HepG2 (cell line): ENCODE results near the gene ANKRD30A. TPM values are rescaled to one million over a fixed set of nuclear protein-coding genes. Genes with fewer than 3 reads are reported as not detected.

Experiments
- ATAC-seq: fragments of 200-7000 bp; cut with Tn5 transposase; 3 replicates; pipeline ENCODE4 v1.9.1; 2020; ENCODE audit warnings: mild to moderate bottlenecking, moderate library complexity
- BruUV-seq: library from RNA; stranded (reverse); fragments of 400-500 nt; replicated peaks from 2 replicates; lab custom pipeline; 2021; lab: Mats Ljungman, UMichigan
- CTCF ChIA-PET: fragments of 300-600 bp; formaldehyde crosslinking; extraction: SDS; loops from one replicate; lab custom pipeline; 2021; ENCODE audit warnings: low total read pairs, inconsistent platforms, low intra/inter-chr PET ratio; lab: Yijun Ruan, JAX
- POLR2A ChIA-PET: fragments of 350-600 bp; sonication (Branson Sonifier 250); formaldehyde crosslinking; loops from one replicate; lab custom pipeline; 2020; ENCODE audit warnings: antibody characterized with exemption, inconsistent platforms; lab: Yijun Ruan, JAX
- DNase-seq: peaks from one replicate; pipeline ENCODE4 v3.0.0-alpha.2; 2015; ENCODE audit warnings: low spot score
- FAIRE-seq: peaks from 3 replicates; lab custom pipeline; 2011; peaks lifted over from hg19 to GRCh38; lab: Jason Lieb, UNC
- H2AFZ ChIP-seq: one replicate; pipeline ENCODE4 v1.6.1; 2011; ENCODE audit warnings: low read length, inconsistent platforms
- H3K27ac ChIP-seq: fragments of 300-600 bp; 3 replicates; pipeline ENCODE4 v1.8.0; 2011; ENCODE audit warnings: mixed run types, mild to moderate bottlenecking, mixed read lengths, low read length, inconsistent platforms; ENCODE audit not compliant: insufficient read depth; ENCODE audit errors: extremely low read length
- H3K27me3 ChIP-seq, 2 experiments: fragments of 200-600 bp in 1 of 2; 2 replicates in 1 of 2; 3 replicates in 1 of 2; pipeline versions ENCODE4 v1.6.0 to v1.8.0; 2011; ENCODE audit warnings: low read length in 2 of 2, mild to moderate bottlenecking in 2 of 2, moderate library complexity in 2 of 2, inconsistent platforms in 1 of 2; ENCODE audit not compliant: insufficient read depth in 2 of 2, control insufficient read depth in 1 of 2
- H3K36me3 ChIP-seq, 2 experiments: fragments of 200-600 bp in 1 of 2; replicated peaks in 1 of 2; 2 replicates in 1 of 2; 3 replicates in 1 of 2; pipeline versions ENCODE4 v1.5.1 to v1.8.0; 2011; ENCODE audit warnings: low read length in 2 of 2, inconsistent platforms in 1 of 2; ENCODE audit not compliant: insufficient read depth in 2 of 2, control insufficient read depth in 1 of 2
- H3K4me1 ChIP-seq: 2 replicates; pipeline ENCODE4 v1.5.1; 2012; ENCODE audit warnings: low read length, inconsistent platforms; ENCODE audit not compliant: insufficient read depth
- H3K4me2 ChIP-seq: 2 replicates; pipeline ENCODE4 v1.6.0; 2011; ENCODE audit warnings: low read depth, low read length, inconsistent platforms
- H3K4me3 ChIP-seq, 3 experiments: fragments of 200-600 bp in 1 of 3; sonication (generic), shearing (Covaris generic) in 1 of 3; replicated peaks in 1 of 3; 2 replicates each; pipeline ENCODE4 v1.5.1; 2011 to 2016; ENCODE audit warnings: low read length in 3 of 3, inconsistent platforms in 2 of 3, low read depth in 2 of 3, mild to moderate bottlenecking in 2 of 3, control low read depth in 1 of 3, mixed read lengths in 1 of 3; ENCODE audit not compliant: insufficient read depth in 1 of 3
- H3K79me2 ChIP-seq: one replicate; pipeline ENCODE4 v1.6.1; 2011; ENCODE audit warnings: low read length, inconsistent platforms; ENCODE audit not compliant: insufficient read depth
- H3K9ac ChIP-seq: 2 replicates; pipeline ENCODE4 v1.6.0; 2011; ENCODE audit warnings: mild to moderate bottlenecking, low read depth, low read length, inconsistent platforms; ENCODE audit not compliant: insufficient read depth
- H3K9me3 ChIP-seq: 2 replicates; pipeline ENCODE4 v1.5.1; 2012; ENCODE audit warnings: mild to moderate bottlenecking, low read length
- H4K20me1 ChIP-seq: 2 replicates; pipeline ENCODE4 v1.6.0; 2011; ENCODE audit warnings: inconsistent platforms, mild to moderate bottlenecking, low read length, moderate library complexity; ENCODE audit not compliant: insufficient read depth
- ZNF24 ChIP-seq: fragments of 450-650 bp; IDR thresholded peaks from 2 replicates; pipeline ENCODE4 v1.6.1; 2017; ENCODE audit warnings: antibody characterized with exemption, mild to moderate bottlenecking
- ZNF558 ChIP-seq: sonication (generic); formaldehyde crosslinking; IDR thresholded peaks from 2 replicates; pipeline ENCODE4 v1.9.0; 2022; ENCODE audit warnings: mild to moderate bottlenecking, missing genetic modification reagents, borderline replicate concordance
- WGBS: methylation state at CpG from one replicate; pipeline ENCODE4 v1.1.6; 2017; ENCODE audit warnings: low lambda C conversion rate; 5-methylcytosine and 5-hydroxymethylcytosine counted together
- in situ Hi-C: cut with HindIII; loops from 2 replicates; pipeline ENCODE4 v1.10.0; 2017; ENCODE audit warnings: low pct_unique_long_range_greater_than_20kb; ENCODE audit not compliant: extremely low pct_ligation_motif_present
- intact Hi-C: fragments of 100-400 bp; cut with micrococcal nuclease; formaldehyde crosslinking; loops from one replicate; pipeline ENCODE4 v1.10.0; 2022; ENCODE audit not compliant: unreplicated experiment
- polyA plus RNA-seq, 8 experiments: library from polyadenylated mRNA; depleted of rRNA in 3 of 8; stranded (reverse) in 7 of 8; unstranded in 1 of 8; fragments of >200 nt; fragmentation: Illumina TruSeq in 4 of 8; extraction: Trizol in 4 of 8; gene quantifications; 2 replicates each; pipeline versions ENCODE4 v1.2.1 to v1.2.3, GENCODE V29; 2011 to 2016; ENCODE audit warnings: low read depth in 4 of 8, missing spikeins in 1 of 8, mixed read lengths in 1 of 8; ENCODE audit not compliant: insufficient read depth in 1 of 8
- total RNA-seq, 5 experiments: library from RNA; depleted of rRNA; stranded (reverse); fragments of >200 nt; fragmentation: Illumina TruSeq; extraction: Trizol; gene quantifications; 2 replicates each; pipeline ENCODE4 v1.2.3, GENCODE V29; 2016; ENCODE audit warnings: low read depth in 1 of 5
- TF ChIP-seq, protein P1 (sequence below): sonication (generic); formaldehyde crosslinking; IDR thresholded peaks from 2 replicates; pipeline ENCODE4 v1.9.0; 2021; ENCODE audit warnings: missing genetic modification reagents, borderline replicate concordance
- TF ChIP-seq, protein P2 (sequence below): sonication (generic); formaldehyde crosslinking; IDR thresholded peaks from 2 replicates; pipeline ENCODE4 v1.5.1; 2020; ENCODE audit warnings: mild to moderate bottlenecking, moderate library complexity, missing genetic modification reagents
- TF ChIP-seq, protein P3 (sequence below): sonication (generic); formaldehyde crosslinking; IDR thresholded peaks from 2 replicates; pipeline ENCODE4 v1.5.1; 2020; ENCODE audit warnings: missing genetic modification reagents, mild to moderate bottlenecking, borderline replicate concordance

The ANKRD30A gene
- total and polyA plus RNA-seq, 2 of the 13 experiments (the other 11 are each of a cell fraction or from before 2014, with no cell fraction given): not detected

DNA sequence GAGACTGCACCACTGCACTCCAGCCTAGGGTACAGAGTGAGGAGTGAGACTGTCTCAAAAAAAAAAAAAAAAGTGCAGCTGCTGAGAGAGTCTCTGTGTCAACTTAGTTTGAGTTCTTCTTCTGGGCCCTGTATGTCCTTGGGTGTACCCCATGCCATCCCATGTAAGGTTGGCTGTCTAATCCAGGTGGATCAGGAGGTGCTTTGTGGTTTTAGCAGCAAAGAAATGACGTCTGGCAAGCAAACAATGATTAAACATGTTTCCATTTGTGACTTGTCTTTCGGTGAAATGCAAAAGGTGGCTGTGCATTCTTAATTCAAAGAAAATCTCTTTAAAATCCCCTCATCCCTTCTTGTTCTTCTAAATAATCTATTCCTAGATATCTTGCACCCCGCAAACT is 255.9 kb downstream of the ANKRD30A start:
- H3K79me2 ChIP-seq: no peaks in the 10 kb centered on the region
- BruUV-seq: no TSS peak
- in situ Hi-C loops: no loop called here

More for the DNA sequence above, 255.9 kb downstream of the ANKRD30A start:
- Histone ChIP-seq H3K4me3 (no peak overlapping the region), H3K27me3 (no peaks in the 10 kb centered on the region), H4K20me1 (no peaks in the 10 kb centered on the region), H3K9me3 (0 out of 2 replicates have a peak, but pooled peaks cover 12% of the 10 kb centered on the region), H3K36me3 (no peaks in the 10 kb centered on the region), H2AFZ (no peak overlapping the region), H3K9ac (no peak overlapping the region), H3K27ac (no peak overlapping the region), H3K4me2 (no peak overlapping the region), H3K4me1 (no peaks in the 10 kb centered on the region)
- ChIA-PET CTCF (no interaction called here), POLR2A (no interaction called here)
- FAIRE-seq (no peak), DNase-seq (no peak), ATAC-seq (no peak)
- WGBS: 37% methylated on average over 3 of the region's 3 CpGs
- TF ChIP-seq, protein P1, sequence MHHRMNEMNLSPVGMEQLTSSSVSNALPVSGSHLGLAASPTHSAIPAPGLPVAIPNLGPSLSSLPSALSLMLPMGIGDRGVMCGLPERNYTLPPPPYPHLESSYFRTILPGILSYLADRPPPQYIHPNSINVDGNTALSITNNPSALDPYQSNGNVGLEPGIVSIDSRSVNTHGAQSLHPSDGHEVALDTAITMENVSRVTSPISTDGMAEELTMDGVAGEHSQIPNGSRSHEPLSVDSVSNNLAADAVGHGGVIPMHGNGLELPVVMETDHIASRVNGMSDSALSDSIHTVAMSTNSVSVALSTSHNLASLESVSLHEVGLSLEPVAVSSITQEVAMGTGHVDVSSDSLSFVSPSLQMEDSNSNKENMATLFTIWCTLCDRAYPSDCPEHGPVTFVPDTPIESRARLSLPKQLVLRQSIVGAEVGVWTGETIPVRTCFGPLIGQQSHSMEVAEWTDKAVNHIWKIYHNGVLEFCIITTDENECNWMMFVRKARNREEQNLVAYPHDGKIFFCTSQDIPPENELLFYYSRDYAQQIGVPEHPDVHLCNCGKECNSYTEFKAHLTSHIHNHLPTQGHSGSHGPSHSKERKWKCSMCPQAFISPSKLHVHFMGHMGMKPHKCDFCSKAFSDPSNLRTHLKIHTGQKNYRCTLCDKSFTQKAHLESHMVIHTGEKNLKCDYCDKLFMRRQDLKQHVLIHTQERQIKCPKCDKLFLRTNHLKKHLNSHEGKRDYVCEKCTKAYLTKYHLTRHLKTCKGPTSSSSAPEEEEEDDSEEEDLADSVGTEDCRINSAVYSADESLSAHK (CRISPR knock-in tag): no peak
- TF ChIP-seq, protein P2, sequence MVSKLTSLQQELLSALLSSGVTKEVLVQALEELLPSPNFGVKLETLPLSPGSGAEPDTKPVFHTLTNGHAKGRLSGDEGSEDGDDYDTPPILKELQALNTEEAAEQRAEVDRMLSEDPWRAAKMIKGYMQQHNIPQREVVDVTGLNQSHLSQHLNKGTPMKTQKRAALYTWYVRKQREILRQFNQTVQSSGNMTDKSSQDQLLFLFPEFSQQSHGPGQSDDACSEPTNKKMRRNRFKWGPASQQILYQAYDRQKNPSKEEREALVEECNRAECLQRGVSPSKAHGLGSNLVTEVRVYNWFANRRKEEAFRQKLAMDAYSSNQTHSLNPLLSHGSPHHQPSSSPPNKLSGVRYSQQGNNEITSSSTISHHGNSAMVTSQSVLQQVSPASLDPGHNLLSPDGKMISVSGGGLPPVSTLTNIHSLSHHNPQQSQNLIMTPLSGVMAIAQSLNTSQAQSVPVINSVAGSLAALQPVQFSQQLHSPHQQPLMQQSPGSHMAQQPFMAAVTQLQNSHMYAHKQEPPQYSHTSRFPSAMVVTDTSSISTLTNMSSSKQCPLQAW (CRISPR knock-in tag): no peak
- no peak for TF ChIP-seq ZNF24
- no peak for TF ChIP-seq ZNF558 (CRISPR knock-in tag)
- TF ChIP-seq, protein P3, sequence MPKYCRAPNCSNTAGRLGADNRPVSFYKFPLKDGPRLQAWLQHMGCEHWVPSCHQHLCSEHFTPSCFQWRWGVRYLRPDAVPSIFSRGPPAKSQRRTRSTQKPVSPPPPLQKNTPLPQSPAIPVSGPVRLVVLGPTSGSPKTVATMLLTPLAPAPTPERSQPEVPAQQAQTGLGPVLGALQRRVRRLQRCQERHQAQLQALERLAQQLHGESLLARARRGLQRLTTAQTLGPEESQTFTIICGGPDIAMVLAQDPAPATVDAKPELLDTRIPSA (CRISPR knock-in tag): no peak
- intact Hi-C loops: no loop called here
